Omental fat pad (tissue), 4 donors: Measurements from ENCODE around the gene PIWIL4. TPM values are rescaled to one million over a fixed set of nuclear protein-coding genes. Genes with fewer than 3 reads are reported as not detected.

Experiments used
- ATAC-seq: fragments of 150-250 bp; one replicate; pipeline ENCODE4 v1.9.1; 2016; ENCODE audit warnings: mild to moderate bottlenecking, moderate library complexity; ENCODE audit not compliant: low FRiP score
- DNase-seq: peaks from one replicate; pipeline ENCODE4 v3.0.0-alpha.2; 2019; ENCODE audit warnings: low spot score
- CTCF ChIP-seq, 3 donors: fragments of 450-650 bp; IDR thresholded peaks; one replicate each; pipeline ENCODE4 v1.5.1; 2016 to 2017; ENCODE audit warnings: antibody characterized with exemption in 3 of 3, mild to moderate bottlenecking in 3 of 3, moderate library complexity in 2 of 3
- total RNA-seq, 4 donors: library from RNA; depleted of rRNA; stranded (reverse); fragments of >200 nt; gene quantifications; one replicate each; pipeline ENCODE4 v1.1.0, GENCODE V29; 2016

The PIWIL4 gene
- total RNA-seq, 4 donors from 2014 or later = 2.3 to 6.0 (median 2.7) TPM

GRCh38 chr11:94574193-94574961 lies 7.2 kb downstream of the PIWIL4 start:
- ATAC-seq = peak; percentile 87
- no peak for TF ChIP-seq CTCF (IDR thresholded peaks at IDR 0.05)
- no peak for DNase-seq

- DNase-seq (no peak), ATAC-seq (no peak)
- no peak for TF ChIP-seq CTCF (IDR thresholded peaks at IDR 0.05)
These were observed 9.1 kb downstream of the PIWIL4 start for GRCh38 chr11:94576306-94576705.

GRCh38 chr11:94577841-94578240 lies 10.7 kb downstream of the PIWIL4 start:
- no peak for TF ChIP-seq CTCF (IDR thresholded peaks at IDR 0.05)
- no peak for DNase-seq
- ATAC-seq = no peak

- ATAC-seq (no peak), DNase-seq (no peak)
- TF ChIP-seq CTCF (IDR thresholded peaks at IDR 0.05) = no peak
These were observed 14.8 kb downstream of the PIWIL4 start for GRCh38 chr11:94581926-94582325.

- DNase-seq (no peak), ATAC-seq (no peak)
- no peak for TF ChIP-seq CTCF (IDR thresholded peaks at IDR 0.05)
These were observed 16.2 kb downstream of the PIWIL4 start for GRCh38 chr11:94583213-94583865.

- ATAC-seq = peak; percentile 71
- TF ChIP-seq CTCF (IDR thresholded peaks at IDR 0.05) = no peak
These were observed 16.8 kb downstream of the PIWIL4 start for GRCh38 chr11:94583866-94584500.

More at GRCh38 chr11:94583866-94584500, 16.8 kb downstream of the PIWIL4 start:
- DNase-seq = no peak
